Hematopoietic multipotent progenitor cell treated with erythropoietin and hydrocortisone succinate and interleukin-3 and kit ligand, for 8 days (in vitro differentiated cells): ENCODE data around the gene HOXD13.

Experiments
- DNase-seq: peaks from one replicate; pipeline ENCODE4 v3.0.0-alpha.2; 2015

HOXD13 gene

DNA sequence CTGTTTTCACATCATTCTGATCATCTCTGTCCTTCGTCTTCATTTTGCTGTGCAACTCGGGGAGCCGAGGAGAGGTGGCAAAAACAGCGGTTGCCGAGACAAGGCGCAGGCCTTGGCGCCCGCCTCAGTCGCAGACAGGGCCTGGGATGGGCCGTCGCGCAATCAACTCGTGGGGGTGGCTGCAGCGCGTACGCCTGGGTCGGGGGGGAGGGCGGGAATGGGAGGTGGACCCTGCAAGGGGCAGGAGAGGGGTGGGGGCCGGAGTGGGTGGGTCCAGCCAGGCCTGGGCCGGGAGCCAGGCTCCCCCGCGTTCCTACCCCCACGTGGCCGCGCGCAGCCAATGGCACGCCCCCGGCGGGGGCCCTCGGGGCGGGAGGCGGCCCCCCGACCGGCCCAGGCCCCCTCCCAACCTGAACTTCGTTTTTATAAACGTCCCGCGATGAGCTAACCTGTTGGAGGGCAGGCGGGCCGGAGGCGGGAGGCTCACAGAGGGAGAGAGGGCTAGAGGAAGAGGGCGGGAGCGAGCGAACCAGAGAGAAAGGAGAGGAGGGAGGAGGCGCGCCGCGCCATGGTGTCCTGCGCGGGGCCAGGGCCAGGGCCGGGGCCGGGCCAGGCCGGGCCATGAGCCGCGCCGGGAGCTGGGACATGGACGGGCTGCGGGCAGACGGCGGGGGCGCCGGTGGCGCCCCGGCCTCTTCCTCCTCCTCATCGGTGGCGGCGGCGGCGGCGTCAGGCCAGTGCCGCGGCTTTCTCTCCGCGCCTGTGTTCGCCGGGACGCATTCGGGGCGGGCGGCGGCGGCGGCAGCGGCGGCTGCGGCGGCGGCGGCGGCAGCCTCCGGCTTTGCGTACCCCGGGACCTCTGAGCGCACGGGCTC is at the start of gene HOXD13:
Gene HOXD13, plus strand, starts transcription at position 452 of the 875 bp plus-strand sequence. Its CDS starts 170 bp downstream, at position 622.
- no peak for DNase-seq

- no peak for DNase-seq
These were observed 36.1 kb upstream of the HOXD13 start for GRCh38 chr2:176056406-176056805.

- no peak for DNase-seq
These were observed 28.6 kb upstream of the HOXD13 start for GRCh38 chr2:176063958-176064357.

DNA sequence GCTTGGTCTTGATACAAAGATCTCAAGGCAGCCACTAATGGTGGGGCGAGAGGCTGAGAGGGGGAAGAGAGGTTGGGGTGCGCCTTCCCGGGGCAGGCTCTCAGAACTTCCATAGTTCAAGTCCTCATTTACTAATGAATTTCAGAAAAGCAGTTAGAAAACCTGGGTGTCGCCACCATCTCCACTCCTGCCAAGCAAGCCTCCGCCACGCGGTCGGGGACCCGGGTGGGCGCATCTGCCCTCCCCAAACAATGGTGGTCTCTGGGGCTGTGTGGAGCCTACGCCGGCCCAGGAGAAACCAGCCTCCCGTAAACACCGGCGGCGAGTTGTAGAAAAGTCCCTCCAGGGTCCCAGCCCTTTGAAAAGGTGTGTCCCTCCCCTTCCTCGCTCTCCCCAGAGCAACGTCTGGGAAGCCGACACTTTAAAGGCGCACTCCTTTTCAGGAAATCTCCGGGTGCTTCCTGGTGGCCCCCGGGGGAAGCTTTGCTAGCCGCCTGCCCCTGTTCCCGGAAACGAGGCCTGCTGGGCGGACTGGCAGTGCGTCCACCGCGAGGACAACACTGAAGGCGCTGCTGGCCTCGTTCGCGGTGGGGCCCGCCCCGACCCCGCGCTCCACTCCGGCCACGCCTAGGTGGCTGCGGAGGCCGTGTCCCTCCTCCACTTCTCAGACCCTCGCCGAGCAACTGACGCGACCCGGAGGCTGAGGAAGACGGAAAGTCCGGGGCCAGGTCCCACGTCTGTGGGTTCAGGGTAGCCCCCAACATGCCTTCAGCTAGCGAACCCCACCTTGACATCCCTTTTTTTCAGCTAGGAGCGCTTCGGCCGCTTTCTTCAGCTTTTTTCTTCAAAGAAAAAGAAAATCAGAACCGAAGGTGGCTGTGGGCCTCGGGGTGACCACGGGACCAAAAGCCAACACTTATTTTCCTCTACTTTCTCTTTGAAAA is 25.6 kb upstream of the HOXD13 start:
- no peak for DNase-seq

DNA sequence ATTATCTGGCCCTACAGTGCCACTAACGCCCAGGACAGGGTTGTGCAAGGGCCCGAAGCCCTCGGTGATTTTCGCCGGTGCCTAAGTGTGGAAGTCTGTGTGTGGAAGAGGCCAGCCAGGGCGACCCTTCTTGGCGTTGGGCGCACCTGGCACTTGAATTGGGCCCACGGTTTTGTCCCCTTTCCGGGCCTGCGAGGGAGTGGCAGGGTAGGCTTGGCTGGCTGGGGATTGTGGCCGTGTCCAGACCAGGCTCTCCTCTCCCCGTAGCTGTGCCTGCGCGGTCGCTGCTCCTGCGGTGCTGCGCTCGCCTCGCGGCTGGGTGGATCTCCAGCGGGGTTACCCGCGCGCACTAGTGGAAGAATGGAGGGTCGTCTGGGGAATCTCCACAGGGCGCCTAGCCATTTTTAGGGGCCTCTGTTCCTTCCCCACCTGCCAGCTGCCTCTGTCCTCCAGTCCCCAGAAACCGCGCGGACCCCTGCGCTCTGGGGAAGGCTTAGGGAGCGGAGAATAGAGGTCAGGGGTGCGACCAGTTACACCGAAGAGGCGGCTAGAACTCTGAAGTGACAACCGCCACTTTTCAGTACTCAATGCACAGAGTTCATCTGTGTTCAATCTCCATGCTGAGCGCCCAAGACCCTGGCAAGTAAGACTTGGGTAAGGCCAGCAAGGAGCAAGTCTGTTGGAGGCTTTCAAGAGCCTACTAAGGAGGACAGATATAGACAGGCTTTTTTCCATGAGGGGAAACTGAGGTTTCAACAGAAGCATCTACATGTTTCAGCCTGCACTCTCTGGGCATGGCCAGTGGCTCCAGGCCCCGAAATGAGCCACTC is 24.7 kb upstream of the HOXD13 start:
- DNase-seq = no peak

DNA sequence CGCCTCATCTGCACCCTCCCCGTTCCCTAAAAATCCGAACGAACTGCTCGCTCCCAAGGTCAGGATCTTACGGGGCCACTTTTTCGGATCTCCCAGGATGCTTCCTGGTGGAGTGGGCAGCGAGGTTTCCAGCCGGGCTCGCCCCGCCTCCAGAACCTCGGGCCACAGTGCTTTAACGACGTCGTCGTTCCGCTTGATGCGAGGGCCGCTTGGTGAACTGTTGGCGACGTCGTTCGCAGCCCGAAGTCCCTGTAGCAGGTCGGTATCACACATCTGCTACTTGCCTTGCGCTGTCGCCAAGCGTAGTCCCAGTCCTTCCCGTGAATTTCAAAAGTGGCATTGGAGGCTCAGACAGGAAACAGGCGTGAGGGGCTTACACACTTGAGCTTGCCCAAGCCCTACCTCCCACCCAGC is 24.1 kb upstream of the HOXD13 start:
- DNase-seq = no peak

DNA sequence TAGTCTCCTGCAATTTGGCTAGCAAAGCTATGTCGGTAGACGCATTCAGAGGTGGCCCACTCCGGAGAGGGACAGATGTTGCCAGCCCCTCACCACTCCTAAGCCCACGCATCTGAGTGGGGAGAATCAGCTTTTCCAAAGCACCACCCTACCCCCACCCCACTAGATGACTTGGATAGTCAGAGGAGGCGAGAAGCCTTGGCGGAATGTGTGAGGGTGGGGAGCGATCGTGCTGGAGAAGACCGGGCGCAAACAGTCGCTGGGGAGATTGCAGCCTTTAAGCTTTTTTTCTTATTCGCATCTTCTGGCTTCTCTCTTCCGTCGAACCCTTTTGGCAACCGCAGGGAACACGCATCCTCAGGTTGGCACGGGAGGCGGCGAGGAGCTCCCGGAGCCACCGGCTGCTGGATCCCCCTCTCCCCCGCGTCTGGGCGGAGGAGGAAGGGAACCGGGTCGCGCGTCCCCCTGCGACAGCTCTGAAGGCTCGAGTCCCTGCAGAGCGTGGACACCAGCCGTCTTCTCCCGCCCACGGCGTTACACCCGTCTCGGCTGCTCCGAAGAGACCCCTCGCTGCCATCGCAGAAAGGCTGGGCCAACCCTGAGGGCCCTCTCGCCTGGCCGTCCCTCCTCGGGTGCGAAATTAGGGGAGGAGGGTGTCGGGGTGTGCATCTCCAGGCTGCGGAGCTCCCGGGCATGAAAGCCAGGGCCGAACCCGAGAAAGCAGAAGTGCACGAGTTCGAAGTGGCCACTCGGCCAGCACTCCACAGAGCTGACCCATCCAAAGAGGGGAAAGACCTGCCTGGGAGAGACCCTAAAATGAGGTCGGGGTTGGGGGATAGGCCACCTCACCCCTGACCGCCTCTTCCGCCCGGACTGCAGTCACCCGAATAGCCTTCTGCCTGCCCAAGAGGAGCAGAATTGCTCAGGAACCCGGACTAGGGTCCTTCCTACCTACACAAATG is 20.9 kb upstream of the HOXD13 start:
- DNase-seq = no peak

- DNase-seq = no peak
These were observed 20.2 kb upstream of the HOXD13 start for GRCh38 chr2:176072292-176072669.

DNA sequence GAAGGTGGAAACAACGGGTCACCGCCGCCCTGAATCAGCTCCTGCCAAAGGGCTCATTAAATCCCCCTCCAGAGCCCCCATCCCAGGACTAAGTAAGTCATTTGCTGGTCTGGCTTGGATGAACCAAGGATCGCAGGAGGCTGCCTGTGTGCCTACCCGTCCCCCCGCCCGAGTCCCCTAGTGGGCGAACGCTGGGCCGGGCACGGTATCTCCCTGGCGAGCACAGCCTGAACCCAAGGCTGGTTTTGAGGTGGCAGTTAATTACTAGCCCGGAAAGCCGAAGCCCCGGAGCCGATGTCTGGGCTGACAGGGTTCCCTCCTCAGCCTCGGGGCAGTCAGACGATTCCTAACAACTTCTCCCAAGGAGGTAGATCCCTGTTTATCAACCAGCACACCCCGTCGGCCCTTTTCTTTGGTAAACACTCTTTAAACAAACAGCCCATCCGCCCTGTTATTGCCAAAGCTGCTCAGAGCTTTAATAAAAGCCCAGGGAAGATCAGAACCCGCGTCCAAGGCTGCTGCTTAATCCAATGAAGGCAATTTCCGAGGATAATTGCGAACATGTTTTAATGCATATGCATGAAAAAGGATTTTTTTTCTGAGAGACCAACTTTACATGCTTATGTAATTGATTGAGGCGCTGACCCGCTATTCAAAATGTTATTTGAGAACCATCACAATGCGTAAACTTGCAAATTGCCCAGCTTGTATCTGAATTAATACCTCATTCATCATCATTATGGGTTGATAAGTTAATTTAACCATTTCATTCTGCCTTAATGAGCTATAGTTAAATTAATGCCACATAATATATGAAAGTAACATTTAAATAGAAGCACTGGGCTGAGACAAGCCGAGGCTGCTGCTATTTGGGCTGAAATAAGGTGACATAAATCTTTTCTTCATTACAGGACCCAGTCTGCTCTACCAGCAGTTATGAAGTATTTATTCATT is 19.3 kb upstream of the HOXD13 start:
- DNase-seq = no peak

- no peak for DNase-seq
These were observed 17.5 kb upstream of the HOXD13 start for GRCh38 chr2:176074919-176075425.

- DNase-seq = no peak
These were observed 17.0 kb upstream of the HOXD13 start for GRCh38 chr2:176075481-176075880.

DNA sequence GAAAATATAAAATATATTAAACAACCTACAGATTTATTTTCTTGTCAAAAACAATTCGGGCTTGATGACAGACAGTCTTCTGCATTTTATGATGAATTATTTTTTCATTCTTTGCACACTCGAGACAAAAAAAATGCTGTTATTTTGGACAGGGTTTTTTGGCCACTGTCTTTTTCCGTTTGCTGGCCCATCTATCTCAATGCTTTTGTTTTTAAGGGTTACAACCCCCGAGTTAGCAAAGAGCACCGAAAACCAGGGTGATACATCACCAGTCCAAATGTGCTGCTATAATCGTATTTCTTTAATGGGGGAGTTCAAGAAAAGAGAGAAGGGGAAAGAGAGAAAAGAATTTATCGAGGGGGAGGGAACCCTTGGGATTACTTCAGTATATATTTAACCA is 16.5 kb upstream of the HOXD13 start:
- DNase-seq = no peak

DNA sequence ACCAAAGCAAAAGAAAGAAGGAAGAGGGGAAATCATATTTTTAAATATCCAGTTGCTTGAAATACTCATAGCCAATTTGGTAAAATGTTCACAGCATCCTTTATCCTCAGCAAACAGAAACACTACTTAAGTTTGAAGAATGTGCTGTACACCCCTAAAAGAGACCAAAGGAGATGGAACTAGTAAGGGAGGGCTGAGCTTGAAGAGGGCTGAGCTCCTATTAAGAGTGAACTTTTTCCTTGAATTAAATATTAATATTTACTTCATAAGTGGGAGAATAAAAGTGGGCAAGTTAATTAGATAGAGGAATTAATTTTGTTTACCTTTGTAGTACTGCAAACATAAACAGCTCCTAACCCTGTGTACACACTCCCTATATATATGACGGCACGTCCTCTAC is 15.7 kb upstream of the HOXD13 start:
- no peak for DNase-seq

DNA sequence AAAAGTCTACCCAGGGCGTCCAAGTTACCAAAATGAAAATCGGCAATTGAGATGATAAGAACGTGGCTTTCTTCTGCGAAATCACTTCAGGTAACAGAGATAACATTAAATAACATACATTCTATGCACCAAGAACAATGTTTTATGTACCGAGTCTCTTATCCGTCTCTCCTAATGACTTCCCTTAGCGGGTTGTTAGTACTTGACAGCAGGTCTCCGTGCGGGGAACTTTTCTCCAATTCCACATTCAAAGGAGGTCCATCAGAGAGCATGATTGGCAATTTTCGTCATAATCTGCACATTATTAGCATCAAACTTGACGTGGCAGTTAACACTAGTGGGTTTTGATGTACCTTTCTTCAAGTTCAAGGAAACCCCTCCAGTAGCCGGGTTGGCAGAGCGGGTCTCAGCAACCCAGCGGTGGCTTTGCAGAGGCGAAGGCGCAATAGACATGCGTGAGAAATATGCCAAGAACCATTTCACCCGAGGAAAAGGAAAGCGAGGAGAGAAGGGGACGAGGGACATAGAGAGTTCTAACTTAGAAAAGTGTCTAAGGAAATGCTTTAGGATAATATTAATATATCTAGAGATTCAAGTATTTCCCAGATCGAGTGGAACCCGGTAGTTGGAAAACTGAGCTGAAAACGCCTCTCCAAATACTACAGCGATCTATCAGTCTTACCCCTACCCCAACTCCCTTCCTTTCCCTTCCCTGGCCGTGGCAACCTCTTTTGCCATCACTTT is 13.8 kb upstream of the HOXD13 start:
- no peak for DNase-seq

- DNase-seq = no peak
These were observed 13.2 kb upstream of the HOXD13 start for GRCh38 chr2:176079285-176079830.

GRCh38 chr2:176079831-176080539 is 12.5 kb upstream of the HOXD13 start:
- peak; percentile 66 for DNase-seq

DNA sequence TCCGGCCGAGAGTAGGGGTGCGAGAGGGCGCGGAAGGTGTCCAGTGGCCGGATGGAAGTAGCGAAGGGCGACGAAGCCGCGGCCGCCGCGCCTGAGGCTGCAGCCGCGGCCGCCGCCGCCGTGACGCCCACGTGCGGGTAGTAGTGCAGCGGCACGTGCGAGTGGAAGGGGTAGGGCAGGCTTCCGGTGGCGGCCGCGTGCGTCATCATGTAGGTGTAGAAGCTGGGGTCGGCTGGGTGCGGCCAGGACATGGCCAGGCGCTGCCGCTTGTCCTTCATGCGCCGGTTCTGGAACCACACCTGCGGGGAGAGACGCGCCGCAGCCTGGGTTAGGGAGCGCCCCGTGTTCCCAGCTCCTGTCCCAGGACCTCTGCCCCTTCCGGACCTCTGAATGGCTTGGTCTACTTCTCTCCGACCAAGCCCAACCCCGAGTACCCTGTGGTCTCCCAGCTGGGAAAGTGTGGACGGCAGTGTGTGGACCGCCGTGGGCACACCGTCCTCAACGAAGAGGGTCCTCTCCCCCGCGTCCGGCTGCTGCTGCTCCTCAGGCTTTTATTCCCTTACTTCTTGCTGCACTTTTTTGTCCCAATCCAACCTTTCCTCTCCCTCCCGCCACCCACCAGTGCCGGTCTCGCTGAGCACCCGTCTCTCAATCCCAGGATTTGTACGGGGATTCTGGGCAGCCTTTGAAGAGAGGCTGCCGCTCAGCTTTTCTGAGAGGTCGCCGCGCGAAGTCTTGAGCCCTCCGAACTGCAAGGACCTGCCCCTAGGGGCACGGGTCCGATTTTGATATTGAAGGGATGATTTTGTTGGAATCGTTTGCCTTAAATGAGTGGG is 11.8 kb upstream of the HOXD13 start:
- DNase-seq = no peak
